GM21447 (cell line): ENCODE measurements around the gene NEGR1.

ENCODE experiments used
- ATAC-seq: cut with Tn5 transposase; IDR thresholded peaks from one replicate; pipeline ENCODE4 v1.9.1; 2021; ENCODE audit not compliant: unreplicated experiment

The NEGR1 gene

DNA sequence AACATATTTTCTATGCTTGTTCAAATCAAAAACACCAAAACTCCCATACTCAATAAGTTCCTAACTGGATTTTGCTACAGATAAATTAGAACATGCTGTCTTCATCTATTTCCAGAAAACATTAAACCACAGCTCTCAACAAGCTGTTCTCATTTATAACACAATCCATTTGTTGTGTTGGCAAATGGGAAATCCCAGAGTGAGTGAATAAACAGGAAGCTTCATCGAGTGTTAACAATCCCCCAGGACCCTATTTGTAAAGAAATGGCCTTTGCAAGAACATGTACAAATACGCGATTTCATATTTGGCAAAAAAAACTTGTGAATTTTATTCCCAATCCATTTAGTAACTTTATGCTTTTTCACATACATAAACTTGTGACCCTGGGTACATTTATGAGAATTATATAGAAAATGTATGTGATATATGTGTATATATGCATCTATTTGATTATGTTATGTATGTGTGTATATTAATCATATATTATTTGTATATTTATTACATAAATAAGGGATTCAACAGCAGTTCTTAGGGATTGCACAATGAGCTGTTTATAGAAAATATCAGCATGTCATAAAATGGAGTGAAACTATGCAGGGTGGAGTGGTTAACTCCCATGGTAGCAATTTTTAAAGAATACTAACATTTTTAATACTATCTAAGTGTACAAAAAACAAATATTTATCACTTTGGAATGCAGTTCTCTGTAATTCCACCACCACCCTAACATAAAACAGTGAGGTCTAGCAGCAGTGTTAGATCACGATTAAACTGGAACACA lies 160.0 kb downstream of the NEGR1 start:
- ATAC-seq: no peak

DNA sequence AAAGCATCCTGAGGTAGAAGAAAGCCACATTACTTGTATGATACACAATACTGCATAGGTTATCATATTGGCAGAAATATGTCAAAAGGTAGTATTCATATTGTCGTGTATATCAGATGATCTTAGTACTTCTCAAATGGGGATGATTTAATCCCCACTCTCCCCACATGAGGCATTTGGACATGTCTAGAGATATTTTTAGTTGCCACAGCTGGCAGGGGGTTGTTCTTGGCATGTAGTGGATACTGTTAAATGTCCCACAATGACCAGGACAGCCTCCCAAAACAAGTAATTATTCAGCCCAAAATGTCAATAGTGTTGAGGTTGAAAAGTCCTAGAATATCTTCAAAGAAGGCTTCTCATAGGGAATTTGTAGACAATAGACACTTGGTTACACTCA lies 162.8 kb downstream of the NEGR1 start:
- ATAC-seq: no peak

DNA sequence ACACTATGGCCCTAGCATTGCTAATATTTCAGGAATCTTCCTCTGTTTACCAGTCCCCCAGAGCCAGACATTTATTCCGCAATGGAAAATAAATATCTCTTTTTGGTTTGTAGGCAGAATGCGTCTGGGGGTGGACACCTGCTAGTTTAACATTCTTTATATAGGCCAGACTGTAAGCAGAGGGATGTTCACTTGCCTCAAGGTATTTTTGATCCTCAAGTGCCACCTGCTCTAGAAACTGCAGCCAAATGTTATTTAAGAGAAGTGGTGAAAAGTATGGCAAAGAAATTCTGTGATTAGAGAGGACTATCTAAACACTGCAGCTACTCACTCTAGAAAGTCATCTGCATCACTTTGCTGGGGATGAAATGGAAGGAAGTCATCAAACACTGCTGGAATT lies 164.7 kb downstream of the NEGR1 start:
- ATAC-seq: no peak

DNA sequence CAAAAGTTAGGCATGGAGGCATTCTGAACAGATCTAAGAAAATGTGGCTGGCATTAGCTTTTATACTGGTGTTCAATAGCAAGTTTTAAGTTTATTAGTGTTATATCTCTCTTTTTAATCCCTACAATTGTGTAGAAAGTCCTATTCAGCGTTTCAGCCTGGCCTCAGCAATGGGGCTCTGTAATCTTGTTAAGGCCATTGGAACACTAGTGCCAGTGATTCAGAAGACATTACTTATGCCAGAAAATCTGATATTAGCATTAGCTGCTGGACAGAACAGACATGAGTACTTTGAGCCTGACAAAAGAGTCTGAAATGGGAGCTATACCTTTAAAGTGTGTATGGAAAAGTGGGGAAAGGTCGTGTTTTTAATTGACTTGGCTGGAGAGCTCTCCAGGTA lies 167.0 kb downstream of the NEGR1 start:
- no peak for ATAC-seq

DNA sequence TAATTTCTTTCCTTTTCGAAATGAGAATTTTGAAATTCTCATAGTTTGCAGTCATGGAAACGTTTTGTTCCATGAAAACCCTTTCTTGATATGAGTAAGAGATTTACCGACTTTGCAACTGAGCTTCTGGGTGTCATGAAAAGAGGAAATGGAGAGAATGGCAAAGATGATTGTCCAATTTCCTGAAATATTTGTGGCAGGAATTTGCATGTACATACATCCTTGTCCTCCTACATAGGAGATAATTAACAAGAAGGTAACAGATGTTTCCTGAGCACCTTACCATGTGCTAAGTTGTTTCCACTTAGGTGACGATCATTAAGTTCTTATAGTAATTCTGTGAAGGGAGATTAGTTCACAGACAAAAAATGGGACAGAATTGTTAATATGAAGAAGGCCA lies 170.7 kb downstream of the NEGR1 start:
- ATAC-seq: no peak

DNA sequence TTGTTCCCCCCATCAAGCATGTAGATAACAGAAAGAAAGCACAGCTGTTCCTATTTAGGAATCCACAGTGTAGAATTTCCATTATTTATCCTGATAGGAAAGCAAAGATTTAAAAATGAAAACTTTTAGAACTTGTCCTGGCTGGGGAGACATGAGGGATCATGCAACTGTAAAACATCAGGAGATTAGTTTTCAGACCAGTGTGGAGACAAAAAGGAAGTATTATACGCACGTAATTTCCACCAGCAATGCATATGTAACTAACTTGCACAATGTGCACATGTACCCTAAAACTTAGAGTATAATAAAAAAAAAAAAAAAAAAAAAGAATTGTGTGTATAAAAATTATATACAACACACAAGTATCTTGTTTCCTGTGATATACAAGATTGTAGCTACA lies 172.4 kb downstream of the NEGR1 start:
- ATAC-seq: no peak

DNA sequence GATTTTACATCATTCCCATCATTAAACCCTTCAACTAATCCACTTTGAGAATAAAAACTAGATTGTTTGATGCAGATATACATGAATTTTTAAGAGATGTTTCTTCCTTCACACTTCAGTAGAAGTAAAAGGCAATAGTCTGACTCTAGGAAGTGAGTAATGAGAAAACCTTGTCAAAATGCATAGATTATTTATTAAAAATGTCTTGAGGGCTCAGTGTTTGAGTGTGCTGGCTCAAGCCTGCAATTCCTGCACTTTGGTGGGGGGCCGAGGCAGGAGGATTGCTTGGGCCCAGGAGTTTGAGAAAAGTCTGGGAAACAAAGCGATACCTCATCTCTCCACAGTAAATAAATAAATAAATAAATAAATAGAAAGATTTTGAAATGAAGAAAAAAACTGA lies 177.1 kb downstream of the NEGR1 start:
- ATAC-seq: no peak

DNA sequence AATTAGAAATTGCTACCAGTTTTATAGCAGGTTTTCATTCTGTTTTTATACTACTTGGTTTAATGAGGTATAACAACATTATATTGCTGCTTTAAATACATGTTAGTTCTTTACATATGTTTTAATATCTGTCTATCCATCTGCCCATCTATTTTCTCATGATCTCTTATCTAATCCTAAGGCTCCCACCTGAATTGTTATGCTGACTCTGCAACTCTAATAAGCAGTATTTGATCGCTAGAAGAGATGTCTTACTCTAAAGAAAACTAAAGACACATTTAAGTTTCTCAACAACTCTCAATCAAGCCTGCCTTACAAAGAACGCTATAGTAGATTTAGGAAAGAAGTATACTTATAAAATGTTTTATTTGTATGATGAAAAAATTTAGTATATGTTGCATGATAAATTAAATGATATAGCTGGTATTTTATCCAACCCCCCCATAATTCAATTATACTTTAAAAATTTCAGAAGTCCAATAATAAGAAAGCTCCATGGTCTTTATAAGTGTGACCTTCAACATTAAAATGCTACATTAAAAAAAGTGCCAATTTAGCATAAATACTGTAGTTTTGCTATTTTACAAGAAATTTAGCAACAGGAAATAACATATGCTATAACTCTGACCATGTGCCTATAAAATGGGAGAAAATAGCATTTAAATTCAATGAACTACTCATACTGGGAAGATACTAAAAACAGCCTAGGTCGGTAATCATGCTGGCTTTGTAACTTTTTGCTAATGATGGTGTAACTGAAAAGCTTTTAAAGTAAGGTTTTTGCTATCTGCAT lies 180.3 kb downstream of the NEGR1 start:
- no peak for ATAC-seq

DNA sequence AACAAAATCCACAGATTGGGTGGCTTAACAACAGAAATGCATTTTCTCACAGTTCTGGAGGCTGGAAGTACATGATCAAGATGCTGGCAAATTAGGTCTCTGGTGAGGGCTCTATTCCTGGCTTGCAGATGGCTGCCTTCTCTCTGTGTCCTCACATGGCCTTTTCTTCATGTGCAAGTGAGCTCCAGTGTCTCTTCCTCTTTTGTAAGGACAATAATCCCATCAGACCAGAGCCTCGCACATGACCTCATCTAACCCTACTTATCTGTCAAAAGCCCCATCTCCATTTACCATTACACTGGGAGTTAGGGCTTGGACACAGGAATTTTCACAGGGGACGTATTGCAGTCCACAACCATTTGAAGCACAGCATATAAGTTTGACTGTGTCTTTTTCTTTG lies 181.6 kb downstream of the NEGR1 start:
- ATAC-seq: no peak

DNA sequence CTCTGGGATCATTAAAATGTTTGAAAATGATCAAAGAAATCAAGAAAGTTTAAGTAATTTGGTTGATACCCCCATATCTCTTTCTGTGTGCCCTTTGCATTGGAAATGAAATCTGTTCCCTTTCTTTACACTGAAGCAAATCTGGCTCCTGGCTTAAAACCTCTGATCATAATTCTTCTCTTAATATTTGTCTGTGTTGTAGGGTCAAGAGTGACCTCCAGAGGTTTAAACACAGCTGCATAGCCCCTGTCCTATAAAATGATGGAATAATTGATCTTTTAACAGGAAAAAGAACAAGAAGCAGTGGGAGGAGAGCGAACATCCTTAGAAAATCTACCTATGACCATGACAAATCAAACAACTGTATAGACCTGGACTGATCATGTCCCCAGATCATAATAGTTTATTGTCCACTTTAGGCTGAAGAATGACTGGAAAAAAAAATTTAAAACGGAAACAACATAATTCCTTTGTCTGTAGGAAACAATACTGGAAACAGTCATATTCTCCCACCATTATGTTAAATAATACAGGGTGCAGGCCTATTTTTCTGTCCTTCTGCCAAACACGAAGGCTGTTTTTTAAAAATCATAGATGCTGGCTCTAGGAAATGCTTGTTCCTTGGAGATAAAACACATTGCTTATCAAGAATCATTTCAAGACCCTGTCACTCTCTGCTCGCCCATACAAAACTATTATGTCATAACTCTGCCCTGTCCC lies 184.3 kb downstream of the NEGR1 start:
- ATAC-seq: no peak

DNA sequence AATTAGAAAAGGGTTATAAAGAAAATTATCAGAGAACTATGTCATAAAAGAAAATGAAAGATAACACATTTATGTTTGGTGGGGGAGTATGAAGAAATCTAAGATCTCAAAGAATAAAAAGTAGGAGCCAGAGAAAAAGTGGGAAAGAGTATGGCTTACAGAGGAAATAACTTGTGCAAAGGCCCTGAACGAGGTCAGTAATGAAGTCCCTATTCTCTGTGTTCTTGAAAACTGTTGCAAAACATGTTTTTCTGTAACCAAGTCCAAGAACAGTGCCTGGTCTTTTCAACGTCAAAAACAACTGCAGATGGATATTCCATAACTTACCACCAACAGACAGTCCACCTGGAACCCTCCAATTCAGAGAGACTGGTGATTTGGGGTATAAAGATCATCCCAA lies 188.1 kb downstream of the NEGR1 start:
- ATAC-seq: no peak

DNA sequence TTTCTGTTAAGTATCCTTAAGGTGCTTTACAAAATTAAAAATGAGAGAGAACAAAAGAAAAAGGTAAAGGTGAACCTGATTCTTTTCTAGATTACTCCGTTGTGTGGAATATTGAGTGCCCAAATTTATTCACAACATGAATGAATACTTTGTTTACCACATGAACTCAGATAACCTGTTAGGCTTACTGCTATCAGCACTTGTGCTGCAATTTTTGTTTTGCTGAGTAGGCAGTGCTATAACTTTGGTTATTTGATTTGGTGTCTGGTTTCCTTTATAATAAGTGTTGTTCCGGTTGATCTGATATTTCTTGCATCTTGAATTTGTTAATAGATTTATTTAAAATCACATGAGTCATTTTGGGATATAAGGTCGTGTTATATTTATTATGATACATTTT lies 195.9 kb downstream of the NEGR1 start:
- no peak for ATAC-seq

DNA sequence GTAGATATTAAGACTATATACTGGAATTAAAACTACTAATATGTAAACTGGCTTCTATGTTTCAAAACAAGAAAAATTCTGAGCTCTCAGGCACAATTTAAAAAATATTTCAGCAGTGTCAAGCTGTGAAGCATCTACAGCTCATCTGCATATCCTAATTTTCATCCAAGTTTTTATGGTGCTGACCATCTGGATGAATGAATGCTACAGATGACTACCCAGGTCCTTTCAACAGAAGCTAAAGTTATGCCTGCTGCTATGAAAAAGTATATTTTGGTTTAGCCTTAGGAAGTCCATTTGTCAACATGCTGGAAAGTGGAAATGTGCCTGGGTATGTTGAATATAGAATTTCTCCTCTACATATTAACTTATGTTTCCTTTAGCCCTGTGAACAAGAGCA lies 206.9 kb downstream of the NEGR1 start:
- ATAC-seq: no peak

DNA sequence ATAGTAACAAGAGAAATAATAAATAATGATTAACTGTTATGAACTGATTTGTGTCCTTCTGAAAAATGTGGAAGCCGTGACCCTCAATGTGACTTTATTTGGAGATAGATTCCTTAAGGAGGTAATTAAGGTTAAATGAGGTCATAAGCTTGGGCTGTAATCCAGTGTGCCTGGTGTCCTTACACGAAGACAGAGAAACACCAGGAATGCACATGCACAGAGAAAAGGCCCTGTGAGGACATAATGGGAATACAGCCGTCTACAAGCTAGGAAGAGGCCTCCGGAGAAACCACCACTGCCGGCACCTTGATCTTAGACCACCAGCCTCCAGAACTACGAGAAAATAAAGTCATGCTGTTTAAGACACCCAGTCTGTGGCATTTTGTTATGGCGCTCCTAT lies 215.9 kb downstream of the NEGR1 start:
- ATAC-seq: no peak

DNA sequence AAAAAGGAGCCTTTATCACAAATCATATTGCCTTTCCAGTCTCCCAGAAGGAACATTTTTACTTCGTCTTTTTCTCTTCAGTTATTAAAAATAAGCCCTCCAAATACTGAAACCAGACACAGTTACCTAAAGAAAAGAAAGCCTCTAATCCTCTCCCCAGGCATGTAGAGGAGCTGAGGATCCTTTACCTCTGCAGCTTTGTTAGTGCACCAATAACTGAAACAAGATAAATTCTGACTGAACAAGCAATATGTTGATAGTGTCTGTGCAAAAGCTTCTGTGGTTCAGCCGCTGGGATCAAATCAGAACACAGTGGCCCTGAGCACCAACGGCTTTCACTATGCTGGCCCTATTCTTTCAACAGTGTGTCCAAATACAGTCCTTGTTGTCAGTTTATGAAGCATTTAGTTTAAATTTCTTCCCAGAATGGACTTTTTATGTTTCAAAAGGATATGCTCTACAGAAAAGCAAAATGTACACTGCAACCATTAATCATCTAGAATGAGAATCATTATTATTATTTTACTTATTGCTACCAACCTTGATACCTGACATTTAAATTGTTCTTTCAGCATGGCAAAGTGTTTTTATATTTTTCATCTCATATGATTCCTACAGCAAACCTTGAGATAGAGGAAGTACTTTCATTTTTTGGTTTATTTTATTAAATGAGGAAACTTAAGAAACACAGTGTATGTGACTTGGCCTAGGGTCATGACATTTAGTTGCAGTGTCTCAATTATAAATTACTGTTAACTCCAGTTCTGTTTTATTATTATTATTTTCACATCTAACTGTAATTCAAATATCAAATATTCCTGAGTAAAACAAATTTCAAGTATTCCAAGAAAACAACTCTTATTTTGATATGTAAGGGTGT lies 217.9 kb downstream of the NEGR1 start:
- ATAC-seq: no peak

DNA sequence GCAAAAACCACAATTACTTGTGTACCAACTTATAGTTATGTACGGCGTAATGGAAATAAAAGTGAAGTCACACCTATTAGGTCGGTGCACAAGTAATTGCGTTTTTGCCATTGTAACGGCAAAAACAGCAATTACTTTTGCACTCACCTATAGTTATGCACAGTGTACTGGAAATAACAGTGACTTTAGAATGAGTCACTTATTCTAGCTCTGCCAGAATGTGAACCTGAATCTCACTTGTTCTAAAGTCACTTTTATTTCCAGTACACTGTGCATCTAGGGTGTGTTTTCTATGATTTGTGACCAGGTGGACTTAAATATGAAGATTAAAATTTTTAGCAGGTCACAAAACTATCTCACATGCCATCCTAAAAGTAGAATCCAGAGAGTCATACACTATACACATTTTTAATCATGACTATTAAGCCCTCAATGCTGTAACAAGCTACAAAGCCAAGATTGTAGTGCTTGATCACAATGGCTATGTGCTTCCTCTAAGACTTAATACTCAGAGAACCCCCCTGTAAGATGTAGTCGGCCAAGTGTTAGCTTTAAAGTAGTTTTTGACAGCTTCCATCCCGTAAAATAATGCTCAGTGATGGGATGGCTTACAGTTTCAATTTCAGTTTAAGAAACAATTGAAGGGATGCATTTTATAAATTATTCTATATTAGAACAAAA lies 218.8 kb downstream of the NEGR1 start:
- ATAC-seq: no peak

DNA sequence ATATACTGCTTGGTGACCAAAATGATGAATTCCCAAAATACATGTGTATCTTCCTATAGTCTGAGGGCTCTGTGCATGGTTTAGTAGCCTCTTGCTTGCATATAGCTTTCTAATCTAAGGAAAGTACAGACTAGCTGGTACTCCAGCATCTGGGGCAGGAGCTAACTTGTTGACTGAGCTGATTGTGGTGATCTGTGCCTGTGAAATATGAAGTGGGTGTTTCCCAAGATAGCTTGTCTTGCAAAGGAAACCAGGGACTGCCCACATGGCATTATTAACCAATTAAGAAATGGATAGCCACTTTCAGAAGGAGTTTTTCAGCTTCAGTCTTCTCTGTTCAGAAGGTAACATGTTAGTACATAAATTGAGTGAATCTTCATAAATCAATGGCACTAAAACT lies 219.8 kb downstream of the NEGR1 start:
- no peak for ATAC-seq

DNA sequence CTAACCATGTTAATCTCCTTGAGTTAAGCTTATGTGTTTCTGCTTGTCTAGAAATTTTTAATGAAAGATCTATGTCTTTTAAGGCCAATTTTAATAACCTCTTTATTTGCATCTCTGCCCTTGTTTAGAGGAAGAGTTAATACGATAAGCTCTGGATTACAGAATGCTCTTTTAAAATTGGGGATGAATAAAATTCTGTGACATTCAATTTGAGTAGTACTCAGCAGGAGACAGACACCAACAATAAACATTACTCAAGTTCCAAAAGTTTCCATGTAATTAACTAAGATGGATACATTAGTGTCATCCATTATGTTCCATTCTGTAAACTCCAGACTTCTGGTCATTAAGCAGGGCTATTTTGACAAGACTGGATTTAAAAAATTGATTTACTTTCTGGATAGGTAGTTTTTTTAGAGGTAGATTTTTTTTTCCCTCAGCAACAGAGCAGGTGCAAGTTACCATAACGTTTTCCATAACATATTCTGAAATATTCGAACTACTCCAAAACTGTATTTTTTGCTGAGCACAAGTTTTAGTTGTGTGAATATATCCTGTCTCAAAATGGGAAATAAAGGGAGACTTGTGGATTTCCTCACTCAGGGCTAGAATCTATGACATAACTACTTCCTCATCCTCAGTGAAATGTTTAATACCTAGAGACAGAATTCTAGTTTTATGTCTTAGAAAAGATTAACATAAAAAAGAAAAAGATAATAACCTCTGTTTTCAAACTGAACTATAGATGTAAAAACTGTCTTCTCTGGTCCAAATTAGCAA lies 221.7 kb downstream of the NEGR1 start:
- ATAC-seq: no peak

DNA sequence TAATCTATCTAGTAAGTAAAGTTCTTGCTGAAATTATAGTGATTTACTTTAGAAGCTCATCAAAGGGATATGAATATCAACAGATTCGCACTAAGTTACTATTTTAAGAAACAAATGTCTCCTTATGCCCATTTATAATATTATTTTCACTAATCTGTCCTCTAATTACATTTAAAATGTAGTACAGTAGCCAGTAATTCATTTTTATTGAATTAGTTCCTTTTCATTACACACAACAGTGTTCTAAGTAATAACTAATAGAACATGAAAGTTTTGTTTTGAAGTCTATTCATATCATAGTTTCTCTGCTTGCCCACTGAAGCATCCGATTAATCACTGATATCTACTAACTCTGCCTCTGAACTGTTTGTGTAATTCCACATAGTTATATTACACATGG lies 225.8 kb downstream of the NEGR1 start:
- ATAC-seq: no peak

DNA sequence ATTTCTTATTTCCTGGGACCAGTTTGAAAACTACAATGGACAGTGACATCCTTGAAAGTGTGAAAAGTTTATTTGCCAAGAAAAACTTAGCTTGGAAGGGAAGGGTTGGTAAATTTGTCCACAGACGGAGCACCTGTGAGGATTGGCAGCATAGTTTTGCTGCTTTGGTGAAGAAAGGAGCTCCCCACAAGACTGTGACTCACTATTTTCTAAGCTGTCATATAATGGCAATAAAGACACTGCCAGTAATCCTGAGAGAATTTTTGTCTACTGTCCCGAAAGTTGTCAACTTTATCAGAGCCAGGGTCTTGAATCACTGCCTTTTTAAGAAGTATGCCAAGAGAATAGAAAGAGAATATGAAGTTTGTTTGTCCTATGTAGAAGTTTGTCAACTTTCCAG lies 230.8 kb downstream of the NEGR1 start:
- no peak for ATAC-seq
